ENCODE measurements around the gene C9orf50.

Gene C9orf50

DNA sequence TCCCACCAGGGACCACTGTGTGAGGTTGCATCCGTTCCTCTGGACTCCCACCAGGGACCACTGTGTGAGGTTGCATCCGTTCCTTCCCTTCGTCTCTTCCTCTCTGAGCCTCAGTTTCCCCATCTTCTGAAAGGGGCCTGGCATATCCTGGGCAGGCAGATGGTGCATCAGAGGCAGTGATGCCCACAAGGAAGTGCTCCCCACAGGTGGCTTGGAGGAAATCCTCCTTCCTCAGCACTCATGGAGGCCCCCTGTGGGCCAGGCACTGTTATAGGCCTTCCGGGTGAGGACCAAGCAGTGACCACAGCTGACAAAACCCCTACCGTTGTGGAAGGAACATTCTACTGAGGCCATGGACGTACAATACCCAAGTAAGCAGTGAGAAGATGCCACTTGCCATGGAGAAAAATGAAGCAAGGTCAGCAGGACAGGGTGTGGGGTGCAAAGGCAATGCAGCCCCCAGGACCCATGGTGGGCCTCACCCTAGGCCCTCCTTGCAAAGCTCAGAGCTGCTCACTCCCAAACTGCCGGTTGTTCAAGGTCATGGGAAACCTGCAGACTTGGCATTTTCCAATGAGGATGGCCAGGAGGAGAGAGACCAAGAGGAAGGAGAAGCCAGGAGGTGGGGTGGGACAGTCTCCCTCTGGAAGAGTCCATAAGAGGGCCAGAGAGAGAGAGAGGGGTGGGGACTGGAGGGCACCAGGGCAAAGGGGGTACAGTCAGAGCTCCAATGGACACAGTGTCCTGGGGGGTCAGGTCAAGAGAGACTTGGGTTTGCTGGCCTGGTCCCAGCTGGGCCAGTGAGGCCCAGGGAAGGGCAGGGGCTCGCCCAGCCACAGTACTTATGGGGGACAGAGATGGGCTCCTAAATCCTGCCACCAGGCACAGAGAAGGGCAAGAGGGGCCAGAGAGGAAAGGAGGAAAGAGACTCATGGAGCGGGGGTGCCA, 51.1 kb downstream of the C9orf50 start:
- DNase-seq (ENCODE audit: low read depth) = no peak

- no peak for DNase-seq (ENCODE audit: low read depth)
Measured at GRCh38 chr9:129568560-129569501, 52.1 kb downstream of the C9orf50 start.

DNA sequence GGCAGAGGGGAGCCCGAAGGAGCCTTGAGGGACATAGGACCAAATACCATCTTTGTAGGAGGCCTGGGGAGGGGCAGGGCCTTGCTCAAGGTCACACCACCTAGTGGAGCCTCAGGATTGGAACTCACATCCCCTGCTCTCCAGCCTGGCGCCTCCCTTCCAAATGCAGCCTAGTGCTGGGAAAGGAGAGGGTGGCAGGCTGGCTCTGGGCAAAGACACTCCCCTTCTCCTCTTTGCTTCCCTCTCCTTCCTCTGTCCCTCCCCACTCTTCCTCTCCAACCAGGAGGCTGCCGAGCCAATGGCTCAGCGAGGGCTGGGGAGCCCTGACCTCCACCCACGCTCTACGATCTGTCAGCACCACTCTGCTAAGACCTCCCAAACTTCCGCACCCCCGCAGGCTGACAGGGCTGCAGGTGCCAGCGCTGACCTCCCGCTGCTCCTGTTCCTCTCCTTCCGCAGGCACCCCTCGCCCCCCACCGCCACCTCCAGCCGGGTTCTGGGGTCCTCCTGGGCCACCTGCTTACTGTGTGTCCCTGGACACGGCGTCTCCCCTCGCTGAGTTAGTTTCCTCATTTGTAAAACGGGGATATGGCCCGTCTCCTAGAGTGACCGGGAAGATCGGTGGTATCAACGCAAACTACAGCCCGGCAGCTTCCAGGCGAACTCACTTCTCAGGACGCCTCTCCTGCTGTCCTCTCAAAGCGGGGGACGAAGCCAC, 52.9 kb downstream of the C9orf50 start:
- DNase-seq (ENCODE audit: low read depth) = no peak

GRCh38 chr9:129567329-129567728, 53.6 kb downstream of the C9orf50 start:
- DNase-seq (ENCODE audit: low read depth) = no peak

GRCh38 chr9:129566563-129567266, 54.2 kb downstream of the C9orf50 start:
- DNase-seq (ENCODE audit: low read depth) = no peak

GRCh38 chr9:129562917-129563316, 58.0 kb downstream of the C9orf50 start:
- no peak for DNase-seq (ENCODE audit: low read depth)

DNA sequence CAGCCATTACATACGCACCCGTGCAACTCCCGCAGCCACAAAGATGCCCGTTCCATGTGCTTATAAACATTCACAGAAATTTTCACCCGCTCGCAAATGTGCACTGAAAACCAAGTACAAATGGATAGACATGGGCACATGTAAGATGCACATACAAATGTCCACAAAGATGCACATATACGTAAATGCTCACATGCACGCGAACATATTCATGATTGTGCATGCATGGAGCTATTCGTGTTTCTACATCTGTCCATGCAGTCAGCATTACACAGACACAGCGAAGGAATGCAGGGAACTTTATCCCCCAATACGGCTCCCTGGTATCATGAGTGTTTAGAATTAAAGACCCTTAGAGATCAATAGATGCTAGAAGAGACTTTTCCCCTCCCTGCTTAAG, 58.4 kb downstream of the C9orf50 start:
- DNase-seq (ENCODE audit: low read depth) = no peak

All from CMK (cell line).